A549 (cell line): ENCODE measurements around the gene CLEC4C. TPM values are rescaled to one million over a fixed set of nuclear protein-coding genes. Genes with fewer than 3 reads are reported as not detected.
"Not testable (repeated sequence)": the region's sequence is repeated elsewhere in the genome, so short reads cannot be mapped to it uniquely, and the experiment has no call there.

Experiments
- ATAC-seq, 2 experiments: fragments of 200-7000 bp in 1 of 2; fragments of >200 bp in 1 of 2; cut with Nextera tagmentation in 1 of 2; cut with Tn5 transposase in 1 of 2; 3 replicates each; pipeline versions ENCODE4 v1.8.0 to v1.9.1; 2018 to 2020; ENCODE audit warnings: mild to moderate bottlenecking in 1 of 2, moderate library complexity in 1 of 2
- CTCF ChIA-PET: fragments of 300-600 bp; sonication (Branson Sonifier 250); formaldehyde crosslinking; extraction: SDS; loops from one replicate; lab custom pipeline; 2021; ENCODE audit warnings: antibody characterized with exemption, inconsistent platforms; lab: Yijun Ruan, JAX
- POLR2A ChIA-PET: fragments of 350-600 bp; formaldehyde crosslinking; extraction: SDS; loops from one replicate; lab custom pipeline; 2021; ENCODE audit warnings: antibody characterized with exemption, inconsistent platforms; lab: Yijun Ruan, JAX
- DNase-seq, 2 experiments: peaks; one replicate each; pipeline versions ENCODE4 v3.0.0 to v3.0.0-alpha.2; 2011 to 2016; ENCODE audit warnings: low read depth in 1 of 2, low spot score in 1 of 2
- FAIRE-seq: peaks from 2 replicates; lab custom pipeline; 2011; peaks lifted over from hg19 to GRCh38; lab: Jason Lieb, UNC
- H3K27ac ChIP-seq, 2 experiments: fragments of >200 bp; sonication (Bioruptor Twin); formaldehyde crosslinking; 3 replicates each; pipeline ENCODE4 v1.5.1; 2016 to 2017
- H3K4me1 ChIP-seq: fragments of >200 bp; sonication (Bioruptor Twin); formaldehyde crosslinking; 3 replicates; pipeline ENCODE4 v1.6.1; 2016
- H3K4me2 ChIP-seq: fragments of >200 bp; sonication (Bioruptor Twin); formaldehyde crosslinking; 3 replicates; pipeline ENCODE4 v1.6.1; 2016
- H3K4me3 ChIP-seq: fragments of >200 bp; sonication (Bioruptor Twin); formaldehyde crosslinking; 3 replicates; pipeline ENCODE4 v1.5.1; 2016
- H3K9me3 ChIP-seq: fragments of >200 bp; sonication (Bioruptor Twin); formaldehyde crosslinking; 3 replicates; pipeline ENCODE4 v1.6.1; 2016
- BCL3 ChIP-seq: fragments of >200 bp; sonication (Bioruptor Twin); formaldehyde crosslinking; IDR thresholded peaks from 3 replicates; pipeline ENCODE4 v1.6.1; 2016
- BHLHE40 ChIP-seq: IDR thresholded peaks from 2 replicates; pipeline ENCODE4 v1.6.1; 2012; ENCODE audit warnings: low read depth, low read length, inconsistent platforms
- CBX8 ChIP-seq: fragments of 200-600 bp; sonication (generic); IDR thresholded peaks from 2 replicates; pipeline ENCODE4 v1.6.1; 2016
- E2F6 ChIP-seq: IDR thresholded peaks from 2 replicates; pipeline ENCODE4 v1.6.1; 2012; ENCODE audit warnings: low read depth, borderline replicate concordance
- EHF ChIP-seq: fragments of 250-450 bp; sonication (Bioruptor Pico); IDR thresholded peaks from 2 replicates; pipeline ENCODE4 v1.5.0; 2020; ENCODE audit warnings: mild to moderate bottlenecking
- ESRRA ChIP-seq: fragments of 150-350 bp; IDR thresholded peaks from 2 replicates; pipeline ENCODE4 v1.6.1; 2014; ENCODE audit warnings: mild to moderate bottlenecking, low read length, borderline replicate concordance
- FOXS1 ChIP-seq: fragments of 250-450 bp; sonication (Bioruptor Pico); IDR thresholded peaks from 2 replicates; pipeline ENCODE4 v1.5.0; 2020; ENCODE audit warnings: mild to moderate bottlenecking, moderate library complexity
- GATA3 ChIP-seq: IDR thresholded peaks from 2 replicates; pipeline ENCODE4 v1.6.1; 2012; ENCODE audit warnings: borderline replicate concordance
- HOXA7 ChIP-seq: fragments of 250-450 bp; sonication (Bioruptor Pico); IDR thresholded peaks from 2 replicates; pipeline ENCODE4 v1.5.0; 2020; ENCODE audit warnings: mild to moderate bottlenecking, moderate library complexity
- HOXB13 ChIP-seq: fragments of 250-450 bp; sonication (Bioruptor Pico); IDR thresholded peaks from 2 replicates; pipeline ENCODE4 v1.5.0; 2020; ENCODE audit warnings: low read depth, mild to moderate bottlenecking, moderate library complexity
- KDM1A ChIP-seq: fragments of 200-600 bp; sonication (generic); IDR thresholded peaks from 2 replicates; pipeline ENCODE4 v1.6.1; 2016; ENCODE audit warnings: low read depth, mild to moderate bottlenecking
- MYC ChIP-seq: IDR thresholded peaks from 2 replicates; pipeline ENCODE4 v1.6.1; 2012; ENCODE audit warnings: mild to moderate bottlenecking, inconsistent platforms, low read length, improper control_type of control experiment, borderline replicate concordance
- NFE2L2 ChIP-seq: fragments of 150-350 bp; conservative IDR thresholded peaks from 2 replicates; pipeline ENCODE4 v1.6.1; 2014; ENCODE audit warnings: low read length
- NPAS2 ChIP-seq: fragments of 250-450 bp; sonication (Bioruptor Pico); IDR thresholded peaks from 2 replicates; pipeline ENCODE4 v1.8.0; 2022; ENCODE audit warnings: mild to moderate bottlenecking, moderate library complexity, borderline replicate concordance
- NR3C1 ChIP-seq: fragments of >200 bp; sonication (Bioruptor Twin); formaldehyde crosslinking; IDR thresholded peaks from 3 replicates; pipeline ENCODE4 v1.6.1; 2017
- PHF8 ChIP-seq: fragments of 200-600 bp; sonication (generic); IDR thresholded peaks from 2 replicates; pipeline ENCODE4 v1.6.1; 2016; ENCODE audit warnings: low read depth, mild to moderate bottlenecking, antibody characterized with exemption, moderate library complexity, borderline replicate concordance
- POLR2AphosphoS2 ChIP-seq: conservative IDR thresholded peaks from 2 replicates; pipeline ENCODE4 v1.6.1; 2012; ENCODE audit warnings: low read length, improper control_type of control experiment, inconsistent platforms
- RAD21 ChIP-seq, 2 experiments: fragments of >200 bp in 1 of 2; sonication (Bioruptor Twin) in 1 of 2; formaldehyde crosslinking in 1 of 2; IDR thresholded peaks in 1 of 2; conservative IDR thresholded peaks in 1 of 2; 2 replicates in 1 of 2; 3 replicates in 1 of 2; pipeline ENCODE4 v1.6.1; 2012 to 2018; ENCODE audit warnings: inconsistent platforms in 1 of 2
- RCOR1 ChIP-seq: fragments of 150-350 bp; IDR thresholded peaks from 2 replicates; pipeline ENCODE4 v1.6.1; 2014; ENCODE audit warnings: antibody characterized with exemption, low read length, low read depth
- RFX5 ChIP-seq: fragments of 450-650 bp; IDR thresholded peaks from 2 replicates; pipeline ENCODE4 v1.7.1; 2014; ENCODE audit warnings: antibody characterized with exemption, mild to moderate bottlenecking, moderate library complexity
- SMC3 ChIP-seq: fragments of >200 bp; sonication (Bioruptor Twin); formaldehyde crosslinking; IDR thresholded peaks from 3 replicates; pipeline ENCODE4 v1.6.1; 2018; ENCODE audit warnings: inconsistent platforms
- SREBF2 ChIP-seq: fragments of 450-650 bp; IDR thresholded peaks from 2 replicates; pipeline ENCODE4 v1.6.1; 2014; ENCODE audit warnings: mild to moderate bottlenecking, moderate library complexity
- TFCP2L1 ChIP-seq: fragments of 250-450 bp; sonication (Bioruptor Pico); IDR thresholded peaks from 2 replicates; pipeline ENCODE4 v1.5.0; 2021; ENCODE audit warnings: mild to moderate bottlenecking
- ZC3H11A ChIP-seq: fragments of 450-650 bp; IDR thresholded peaks from 2 replicates; pipeline ENCODE4 v1.6.1; 2014; ENCODE audit warnings: antibody characterized with exemption, mild to moderate bottlenecking
- ZNF302 ChIP-seq: fragments of 250-450 bp; sonication (Bioruptor Pico); IDR thresholded peaks from 2 replicates; pipeline ENCODE4 v1.9.0; 2021; ENCODE audit warnings: inconsistent platforms, mild to moderate bottlenecking, moderate library complexity
- ZSCAN20 ChIP-seq: fragments of 250-450 bp; sonication (Bioruptor Pico); IDR thresholded peaks from 2 replicates; pipeline ENCODE4 v1.8.0; 2022; ENCODE audit warnings: mild to moderate bottlenecking, moderate library complexity
- WGBS: methylation state at CpG from one replicate; pipeline ENCODE4 v1.1.6; 2017; ENCODE audit errors: missing lambda C conversion rate; 5-methylcytosine and 5-hydroxymethylcytosine counted together
- polyA plus RNA-seq, 4 experiments: library from polyadenylated mRNA; depleted of rRNA in 3 of 4; stranded (reverse); fragments of >200 nt; fragmentation: RNase III in 1 of 4; extraction: RNeasy Plus Mini Kit Qiagen cat#74134 plus additional on column Dnase treatment in 1 of 4; gene quantifications; 2 replicates in 3 of 4; 3 replicates in 1 of 4; pipeline ENCODE4 v1.2.3, GENCODE V29; 2011 to 2017

Gene CLEC4C
- polyA plus RNA-seq, 2 of the 4 experiments (the other 2 are of a cell fraction) = not detected

- TF ChIP-seq HOXB13 (CRISPR knock-in tag) (no peak), PHF8 (no peak), TFCP2L1 (CRISPR knock-in tag) (no peak), NFE2L2 (no peak), NPAS2 (CRISPR knock-in tag) (no peak), ESRRA (no peak)
- TF ChIP-seq, all 56 proteins: peak for 0
Measured at GRCh38 chr12:7758766-7759140, 11.6 kb upstream of the CLEC4C start (continued).

GRCh38 chr12:7756993-7757392 lies 9.8 kb upstream of the CLEC4C start:
- ATAC-seq (no peak), DNase-seq (no peak), FAIRE-seq (no peak)
- WGBS = 51% methylated on average over 2 of the region's 2 CpGs
- H3K4me2 ChIP-seq = no peak overlapping the region
- H3K4me3 ChIP-seq = no peak overlapping the region
- H3K9me3 ChIP-seq = no peaks in the 10 kb centered on the region
- H3K27ac ChIP-seq = no peak overlapping the region
- ChIA-PET CTCF (interaction anchor here (0.8 kb wide), 1 partner anchor 16 kb away, joined by 3 read pairs; no protein-coding TSS in a partner anchor), POLR2A (no interaction called here)
- TF ChIP-seq TFCP2L1 (CRISPR knock-in tag) = no peak
- TF ChIP-seq SREBF2 = no peak
- no peak for TF ChIP-seq RFX5
- TF ChIP-seq ZNF302 (CRISPR knock-in tag) = no peak
- TF ChIP-seq, all 56 proteins: peak for 0
- no peaks in the 10 kb centered on the region for H3K4me1 ChIP-seq

- whole genome bisulfite sequencing = 78% methylated on average over 9 of the region's 9 CpGs
- H3K9me3 ChIP-seq, H3K4me2 ChIP-seq, ATAC-seq, FAIRE-seq, DNase-seq, H3K4me3 ChIP-seq, POLR2A ChIA-PET, CTCF ChIA-PET, H3K27ac ChIP-seq, H3K4me1 ChIP-seq: not testable (repeated sequence)
Measured at GRCh38 chr12:7755668-7756067, 8.5 kb upstream of the CLEC4C start.

GRCh38 chr12:7751941-7752922 lies 5.1 kb upstream of the CLEC4C start:
- H3K9me3 ChIP-seq, H3K27ac ChIP-seq, CTCF ChIA-PET, POLR2A ChIA-PET, DNase-seq, H3K4me3 ChIP-seq, H3K4me2 ChIP-seq, H3K4me1 ChIP-seq, FAIRE-seq, ATAC-seq: not testable (repeated sequence)
- WGBS = 73% methylated on average over 26 of the region's 48 CpGs

- ChIA-PET POLR2A (no interaction called here), CTCF (no interaction called here)
Measured at GRCh38 chr12:7751394-7751793, 4.2 kb upstream of the CLEC4C start.

GRCh38 chr12:7750350-7750749 lies 3.2 kb upstream of the CLEC4C start:
- ChIA-PET CTCF (no interaction called here), POLR2A (no interaction called here)
- no peaks in the 10 kb centered on the region for H3K4me1 ChIP-seq
- no peak overlapping the region for H3K4me3 ChIP-seq
- 78% methylated on average over 6 of the region's 6 CpGs for WGBS
- TF ChIP-seq POLR2AphosphoS2 (no peak), E2F6 (no peak), MYC (no peak), EHF (CRISPR knock-in tag) (no peak), FOXS1 (no peak), GATA3 (no peak), NFE2L2 (no peak), ZSCAN20 (CRISPR knock-in tag) (no peak), HOXA7 (CRISPR knock-in tag) (no peak), ZC3H11A (no peak), NR3C1 (no peak), SMC3 (no peak), CBX8 (no peak), BCL3 (no peak), BHLHE40 (no peak)
- FAIRE-seq = no peak
- no peak overlapping the region for H3K27ac ChIP-seq
- H3K9me3 ChIP-seq = no peaks in the 10 kb centered on the region
- no peak overlapping the region for H3K4me2 ChIP-seq
- DNase-seq = no peak
- ATAC-seq = no peak

More at GRCh38 chr12:7751394-7751793, 4.2 kb upstream of the CLEC4C start:
- no peak overlapping the region for H3K4me2 ChIP-seq
- no peak overlapping the region for H3K4me3 ChIP-seq
- no peak overlapping the region for H3K27ac ChIP-seq
- no peaks in the 10 kb centered on the region for H3K9me3 ChIP-seq
- FAIRE-seq = no peak
- WGBS = 76% methylated on average over 20 of the region's 20 CpGs
- ATAC-seq = no peak
- no peak for DNase-seq
- no peak for TF ChIP-seq FOXS1
- no peak for TF ChIP-seq RCOR1
- TF ChIP-seq KDM1A = no peak
- no peak for TF ChIP-seq RAD21 (conservative IDR thresholded peaks at IDR 0.05 in 1 of 2, IDR thresholded peaks at IDR 0.05 in 1 of 2)
- TF ChIP-seq, all 56 proteins: peak for 0
- H3K4me1 ChIP-seq = no peaks in the 10 kb centered on the region
